ENCODE results near the gene TTC7B.

The TTC7B gene

DNA sequence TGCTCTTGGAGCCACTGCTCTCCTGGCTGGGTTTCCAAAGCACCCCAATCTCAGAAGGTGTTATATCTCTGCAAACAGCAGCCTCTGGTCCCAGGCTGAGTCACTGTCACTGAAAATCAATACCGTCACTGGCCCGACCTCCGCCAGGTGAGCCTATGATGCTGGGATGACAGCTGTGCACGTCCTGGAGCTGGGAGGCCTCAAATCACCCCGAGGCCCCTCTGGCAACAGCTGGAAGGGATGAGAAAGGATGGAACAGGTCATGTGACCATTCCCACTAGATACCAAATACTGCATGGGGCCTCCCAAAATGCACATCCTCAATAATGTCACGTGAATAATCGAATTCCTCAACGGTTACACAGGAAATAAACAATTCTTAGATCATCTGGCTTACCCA lies 190.8 kb downstream of the TTC7B start:
- Histone ChIP-seq H3K4me3 (ENCODE audit: severe bottlenecking) (no peak overlapping the region), H3K27me3 (ENCODE audit: insufficient read depth, poor library complexity, severe bottlenecking) (no peaks in the 10 kb centered on the region), H3K9me3 (ENCODE audit: severe bottlenecking) (no peaks in the 10 kb centered on the region), H3K27ac (ENCODE audit: poor library complexity, severe bottlenecking) (peak overlapping the region; percentile 78), H3K36me3 (ENCODE audit: low read depth) (no peaks in the 10 kb centered on the region), H3K4me1 (ENCODE audit: insufficient read depth, poor library complexity, severe bottlenecking) (peaks cover 23% of the 10 kb centered on the region)
- ATAC-seq (ENCODE audit: low read depth) (no peak), DNase-seq (ENCODE audit: low spot score) (no peak)
- TF ChIP-seq, protein P1, sequence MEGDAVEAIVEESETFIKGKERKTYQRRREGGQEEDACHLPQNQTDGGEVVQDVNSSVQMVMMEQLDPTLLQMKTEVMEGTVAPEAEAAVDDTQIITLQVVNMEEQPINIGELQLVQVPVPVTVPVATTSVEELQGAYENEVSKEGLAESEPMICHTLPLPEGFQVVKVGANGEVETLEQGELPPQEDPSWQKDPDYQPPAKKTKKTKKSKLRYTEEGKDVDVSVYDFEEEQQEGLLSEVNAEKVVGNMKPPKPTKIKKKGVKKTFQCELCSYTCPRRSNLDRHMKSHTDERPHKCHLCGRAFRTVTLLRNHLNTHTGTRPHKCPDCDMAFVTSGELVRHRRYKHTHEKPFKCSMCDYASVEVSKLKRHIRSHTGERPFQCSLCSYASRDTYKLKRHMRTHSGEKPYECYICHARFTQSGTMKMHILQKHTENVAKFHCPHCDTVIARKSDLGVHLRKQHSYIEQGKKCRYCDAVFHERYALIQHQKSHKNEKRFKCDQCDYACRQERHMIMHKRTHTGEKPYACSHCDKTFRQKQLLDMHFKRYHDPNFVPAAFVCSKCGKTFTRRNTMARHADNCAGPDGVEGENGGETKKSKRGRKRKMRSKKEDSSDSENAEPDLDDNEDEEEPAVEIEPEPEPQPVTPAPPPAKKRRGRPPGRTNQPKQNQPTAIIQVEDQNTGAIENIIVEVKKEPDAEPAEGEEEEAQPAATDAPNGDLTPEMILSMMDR (IDR thresholded peaks at IDR 0.05; ENCODE audit: poor library complexity, severe bottlenecking), result no peak

DNA sequence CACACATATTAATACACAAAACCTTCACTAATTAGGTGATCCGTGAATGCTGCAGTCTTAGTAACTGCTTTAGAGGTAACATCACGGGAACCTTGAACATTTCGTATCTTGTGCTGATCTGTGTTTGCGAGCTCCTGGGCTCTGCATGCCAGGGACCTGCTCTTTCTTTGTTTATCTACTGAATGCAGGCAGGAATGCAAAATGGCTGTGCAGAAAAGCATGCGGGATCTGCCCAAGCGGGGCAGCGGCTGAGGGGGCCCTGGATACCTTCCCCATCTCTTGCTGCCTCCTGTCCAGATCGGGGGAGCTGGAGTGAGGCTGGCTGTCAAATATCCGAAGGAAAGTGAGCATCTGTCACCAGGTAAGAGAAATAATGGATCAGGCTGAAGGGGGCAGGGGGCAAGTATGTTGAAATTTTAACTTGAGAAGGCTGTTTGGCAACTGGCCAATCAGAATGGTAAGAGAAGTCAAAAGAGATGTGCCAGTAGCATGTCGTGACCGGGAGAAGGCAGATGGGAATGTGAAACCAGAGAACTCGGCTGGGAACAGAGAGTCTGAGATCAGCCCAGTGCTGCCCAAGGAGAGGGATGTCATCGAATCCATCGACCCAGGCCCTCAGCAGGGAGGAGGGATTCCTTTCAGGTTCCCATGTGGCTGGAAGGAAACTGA lies 191.4 kb downstream of the TTC7B start:
- no peaks in the 10 kb centered on the region for H3K27me3 ChIP-seq (ENCODE audit: insufficient read depth, poor library complexity, severe bottlenecking)
- TF ChIP-seq, protein P1 (IDR thresholded peaks at IDR 0.05; ENCODE audit: poor library complexity, severe bottlenecking), result no peak
- peaks cover 23% of the 10 kb centered on the region for H3K4me1 ChIP-seq (ENCODE audit: insufficient read depth, poor library complexity, severe bottlenecking)
- H3K36me3 ChIP-seq (ENCODE audit: low read depth), result no peaks in the 10 kb centered on the region
- DNase-seq (ENCODE audit: low spot score) (no peak), ATAC-seq (ENCODE audit: low read depth) (peak; percentile 67)
- no peak overlapping the region for H3K4me3 ChIP-seq (ENCODE audit: severe bottlenecking)
- no peaks in the 10 kb centered on the region for H3K9me3 ChIP-seq (ENCODE audit: severe bottlenecking)
- peak overlapping the region; percentile 78 for H3K27ac ChIP-seq (ENCODE audit: poor library complexity, severe bottlenecking)

DNA sequence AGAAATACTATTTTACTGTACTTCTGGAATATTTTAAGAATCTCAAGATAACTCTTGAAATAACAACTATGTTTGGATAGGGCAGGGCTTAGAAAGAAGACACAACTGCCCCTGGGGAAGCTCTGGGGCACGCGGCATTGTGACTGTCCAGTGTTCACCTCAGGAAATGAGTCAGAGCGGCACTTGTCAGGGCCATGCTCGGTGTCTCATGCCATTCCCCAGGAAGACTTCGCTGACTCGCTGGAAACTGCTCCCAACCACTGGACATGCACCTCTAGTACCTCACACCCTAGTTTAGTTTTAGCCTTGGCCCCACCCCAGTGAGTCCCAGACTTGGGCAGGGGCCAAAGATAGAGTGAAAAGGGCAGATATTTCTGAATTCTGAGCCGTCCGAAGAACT lies 192.0 kb downstream of the TTC7B start:
- Histone ChIP-seq H3K4me3 (ENCODE audit: severe bottlenecking) (no peak overlapping the region), H3K27me3 (ENCODE audit: insufficient read depth, poor library complexity, severe bottlenecking) (no peaks in the 10 kb centered on the region), H3K27ac (ENCODE audit: poor library complexity, severe bottlenecking) (peak overlapping the region; percentile 78), H3K4me1 (ENCODE audit: insufficient read depth, poor library complexity, severe bottlenecking) (peaks cover 23% of the 10 kb centered on the region), H3K36me3 (ENCODE audit: low read depth) (no peaks in the 10 kb centered on the region), H3K9me3 (ENCODE audit: severe bottlenecking) (no peaks in the 10 kb centered on the region)
- peak; percentile 92 for ATAC-seq (ENCODE audit: low read depth)
- DNase-seq (ENCODE audit: low spot score), result peak; percentile 87
- TF ChIP-seq, protein P1 (IDR thresholded peaks at IDR 0.05; ENCODE audit: poor library complexity, severe bottlenecking), result no peak

DNA sequence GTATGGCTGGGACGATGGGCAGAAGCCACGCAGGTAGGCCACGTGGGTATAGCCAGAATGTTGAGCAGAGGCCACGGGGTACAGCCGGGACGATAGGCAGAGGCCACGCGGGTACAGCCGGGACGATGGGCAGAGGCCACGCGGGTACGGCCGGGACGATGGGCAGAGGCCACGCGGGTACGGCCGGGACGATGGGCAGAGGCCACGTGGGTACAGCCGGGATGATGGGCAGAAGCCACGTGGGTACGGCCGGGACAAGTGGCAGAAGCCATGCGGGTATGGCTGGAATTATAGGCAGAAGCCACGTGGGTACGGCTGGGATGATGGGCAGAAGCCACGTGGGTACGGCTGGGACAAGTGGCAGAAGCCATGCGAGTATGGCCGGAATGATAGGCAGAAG lies 195.0 kb downstream of the TTC7B start:
- Histone ChIP-seq H3K27ac (ENCODE audit: poor library complexity, severe bottlenecking) (no peak overlapping the region), H3K4me3 (ENCODE audit: severe bottlenecking) (no peak overlapping the region), H3K4me1 (ENCODE audit: insufficient read depth, poor library complexity, severe bottlenecking) (peaks cover 23% of the 10 kb centered on the region), H3K9me3 (ENCODE audit: severe bottlenecking) (no peaks in the 10 kb centered on the region), H3K27me3 (ENCODE audit: insufficient read depth, poor library complexity, severe bottlenecking) (no peaks in the 10 kb centered on the region), H3K36me3 (ENCODE audit: low read depth) (no peaks in the 10 kb centered on the region)
- TF ChIP-seq, protein P1 (IDR thresholded peaks at IDR 0.05; ENCODE audit: poor library complexity, severe bottlenecking), result no peak
- no peak for ATAC-seq (ENCODE audit: low read depth)
- DNase-seq (ENCODE audit: low spot score), result no peak

DNA sequence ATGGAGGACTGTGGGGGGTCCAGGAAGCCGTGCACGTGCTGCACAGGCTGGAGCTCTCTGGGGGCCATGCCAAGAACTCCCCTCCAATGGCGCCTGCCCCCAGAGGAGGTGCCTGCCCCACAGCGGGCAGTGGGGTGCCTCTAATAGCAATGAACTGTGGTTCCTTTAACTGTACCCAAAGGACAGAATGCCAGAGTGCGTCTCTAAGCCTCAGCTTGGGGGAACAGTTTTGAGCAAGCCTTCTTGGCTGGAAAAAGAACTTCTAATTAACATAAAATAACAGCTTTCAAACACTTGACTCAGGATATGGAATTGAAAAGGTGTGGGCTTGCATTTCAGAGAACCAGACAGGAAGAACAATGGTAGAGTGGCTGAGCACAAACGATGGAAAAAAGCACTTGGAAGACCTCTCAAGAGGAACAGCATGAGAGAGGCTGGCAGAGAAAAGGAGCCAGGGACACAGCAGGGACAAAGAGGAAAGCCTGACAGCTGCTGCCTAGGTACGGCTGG lies 195.6 kb downstream of the TTC7B start:
- DNase-seq (ENCODE audit: low spot score) (no peak), ATAC-seq (ENCODE audit: low read depth) (no peak)
- no peaks in the 10 kb centered on the region for H3K9me3 ChIP-seq (ENCODE audit: severe bottlenecking)
- TF ChIP-seq, protein P1 (IDR thresholded peaks at IDR 0.05; ENCODE audit: poor library complexity, severe bottlenecking), result no peak
- H3K27me3 ChIP-seq (ENCODE audit: insufficient read depth, poor library complexity, severe bottlenecking), result no peaks in the 10 kb centered on the region
- no peak overlapping the region for H3K27ac ChIP-seq (ENCODE audit: poor library complexity, severe bottlenecking)
- H3K36me3 ChIP-seq (ENCODE audit: low read depth), result no peaks in the 10 kb centered on the region
- H3K4me1 ChIP-seq (ENCODE audit: insufficient read depth, poor library complexity, severe bottlenecking), result peaks cover 18% of the 10 kb centered on the region
- H3K4me3 ChIP-seq (ENCODE audit: severe bottlenecking), result no peak overlapping the region

Measured in RWPE2 (cell line).